G401 (cell line): Measurements from ENCODE around the gene SLC49A4. TPM values are rescaled to one million over a fixed set of nuclear protein-coding genes. Genes with fewer than 3 reads are reported as not detected.
"Not testable (repeated sequence)": the region's sequence is repeated elsewhere in the genome, so short reads cannot be mapped to it uniquely, and the experiment has no call there.

ENCODE experiments used
- DNase-seq: peaks from one replicate; pipeline ENCODE4 v3.0.0-alpha.2; 2015; ENCODE audit warnings: low spot score
- in situ Hi-C: cut with HindIII; loops from 2 replicates; pipeline ENCODE4 v1.10.0; 2016; ENCODE audit warnings: low sequenced_read_pairs, mixed read lengths
- total RNA-seq: library from RNA; depleted of rRNA; stranded (reverse); fragments of >200 nt; shearing (Covaris generic); gene quantifications from 2 replicates; pipeline ENCODE4 v1.2.3, GENCODE V29; 2014; rRNA removed

Gene SLC49A4, protein sequence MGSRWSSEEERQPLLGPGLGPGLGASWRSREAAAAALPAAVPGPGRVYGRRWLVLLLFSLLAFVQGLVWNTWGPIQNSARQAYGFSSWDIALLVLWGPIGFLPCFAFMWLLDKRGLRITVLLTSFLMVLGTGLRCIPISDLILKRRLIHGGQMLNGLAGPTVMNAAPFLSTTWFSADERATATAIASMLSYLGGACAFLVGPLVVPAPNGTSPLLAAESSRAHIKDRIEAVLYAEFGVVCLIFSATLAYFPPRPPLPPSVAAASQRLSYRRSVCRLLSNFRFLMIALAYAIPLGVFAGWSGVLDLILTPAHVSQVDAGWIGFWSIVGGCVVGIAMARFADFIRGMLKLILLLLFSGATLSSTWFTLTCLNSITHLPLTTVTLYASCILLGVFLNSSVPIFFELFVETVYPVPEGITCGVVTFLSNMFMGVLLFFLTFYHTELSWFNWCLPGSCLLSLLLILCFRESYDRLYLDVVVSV
- total RNA-seq = 17.9 and 18.2 TPM in 2 replicates

DNA sequence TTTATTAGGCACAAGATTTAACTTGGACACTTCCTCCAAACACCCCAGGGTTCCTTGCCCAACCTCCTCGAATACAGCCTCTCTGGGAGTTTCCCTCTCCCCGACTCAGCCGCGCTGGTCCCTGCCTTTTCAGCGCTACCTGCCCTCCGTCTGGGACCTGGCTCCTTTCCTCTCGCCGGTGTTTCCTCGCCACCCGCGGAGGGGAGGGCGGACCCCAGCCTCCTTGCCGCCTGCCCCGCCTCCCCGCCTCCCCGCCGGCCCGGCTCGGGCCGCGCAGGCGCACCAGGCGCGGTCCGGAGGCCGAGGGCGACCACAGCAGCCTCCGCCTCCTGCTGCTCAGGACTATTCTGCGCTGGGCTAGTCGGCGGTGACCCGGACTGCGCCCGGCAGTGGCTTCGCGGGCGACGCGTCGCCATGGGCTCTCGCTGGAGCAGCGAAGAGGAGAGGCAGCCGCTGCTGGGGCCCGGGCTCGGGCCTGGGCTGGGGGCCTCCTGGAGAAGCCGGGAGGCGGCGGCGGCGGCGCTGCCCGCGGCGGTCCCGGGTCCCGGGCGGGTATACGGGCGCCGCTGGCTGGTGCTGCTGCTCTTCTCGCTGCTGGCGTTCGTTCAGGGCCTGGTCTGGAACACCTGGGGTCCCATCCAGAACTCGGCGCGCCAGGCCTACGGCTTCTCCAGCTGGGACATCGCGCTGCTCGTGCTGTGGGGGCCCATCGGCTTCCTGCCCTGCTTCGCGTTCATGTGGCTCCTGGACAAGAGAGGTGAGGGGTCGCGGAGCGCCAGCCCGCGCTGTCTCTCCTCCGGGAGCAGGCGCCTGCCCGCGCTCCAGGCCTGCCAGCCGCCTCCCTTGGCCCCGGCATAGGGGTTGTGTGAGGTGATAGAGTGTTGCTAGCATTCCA, at the start of gene SLC49A4:
TSS of gene SLC49A4 (plus strand) at position 291 of the 895 bp plus-strand sequence. CDS start at position 415, 124 bp downstream.
- in situ Hi-C loops = no loop called here
- peak; percentile 69 for DNase-seq

GRCh38 chr3:122745369-122746021, 49.4 kb upstream of the SLC49A4 start:
- DNase-seq = no peak
- in situ Hi-C loops = no loop called here

- in situ Hi-C loops, DNase-seq: not testable (repeated sequence)
Observed at GRCh38 chr3:122747295-122747694, 47.6 kb upstream of the SLC49A4 start.

- in situ Hi-C loops = no loop called here
- no peak for DNase-seq
Observed at GRCh38 chr3:122748347-122748746, 46.5 kb upstream of the SLC49A4 start.

DNA sequence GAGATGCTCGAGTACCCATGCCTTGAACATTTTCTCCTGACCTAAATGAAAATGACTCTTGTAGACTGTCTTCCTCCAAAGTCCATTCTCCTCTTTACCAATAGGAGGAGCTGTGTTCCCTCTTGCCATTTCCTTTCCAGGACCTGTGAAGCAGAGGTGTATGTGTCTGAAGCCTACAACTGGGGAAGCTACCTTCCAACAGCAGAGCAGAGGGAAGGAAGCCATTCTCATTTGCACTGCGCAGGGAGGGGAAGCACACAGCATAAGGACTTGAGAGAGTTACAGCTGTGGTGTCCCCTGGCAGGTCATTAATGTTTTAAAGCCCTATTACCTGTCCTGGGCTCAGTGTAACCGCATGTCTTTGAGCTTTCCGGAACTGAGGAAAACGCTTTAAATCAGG, 39.9 kb upstream of the SLC49A4 start:
- DNase-seq = peak; percentile 46
- in situ Hi-C loops = no loop called here

DNA sequence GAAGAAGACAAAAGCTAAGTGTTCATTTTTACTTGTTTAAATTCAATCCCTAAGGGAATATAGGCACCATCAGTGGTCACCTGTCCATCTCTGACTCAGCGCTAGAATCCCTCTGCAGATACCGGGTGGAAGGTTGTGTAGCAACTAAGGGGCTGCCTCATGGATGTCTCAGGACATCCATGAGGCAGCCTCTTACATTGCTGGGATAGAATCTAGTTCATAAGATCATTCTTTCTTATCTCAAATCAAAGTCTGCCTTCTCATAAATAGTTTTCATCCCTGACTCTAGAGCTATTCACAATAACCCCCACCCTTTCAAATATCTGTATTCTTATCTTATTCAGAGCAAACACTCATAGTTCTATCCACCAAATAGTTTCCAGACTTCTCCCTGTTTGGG, 39.4 kb upstream of the SLC49A4 start:
- in situ Hi-C loops = no loop called here
- no peak for DNase-seq

GRCh38 chr3:122758877-122759560, 35.9 kb upstream of the SLC49A4 start:
- in situ Hi-C loops = no loop called here
- no peak for DNase-seq

DNA sequence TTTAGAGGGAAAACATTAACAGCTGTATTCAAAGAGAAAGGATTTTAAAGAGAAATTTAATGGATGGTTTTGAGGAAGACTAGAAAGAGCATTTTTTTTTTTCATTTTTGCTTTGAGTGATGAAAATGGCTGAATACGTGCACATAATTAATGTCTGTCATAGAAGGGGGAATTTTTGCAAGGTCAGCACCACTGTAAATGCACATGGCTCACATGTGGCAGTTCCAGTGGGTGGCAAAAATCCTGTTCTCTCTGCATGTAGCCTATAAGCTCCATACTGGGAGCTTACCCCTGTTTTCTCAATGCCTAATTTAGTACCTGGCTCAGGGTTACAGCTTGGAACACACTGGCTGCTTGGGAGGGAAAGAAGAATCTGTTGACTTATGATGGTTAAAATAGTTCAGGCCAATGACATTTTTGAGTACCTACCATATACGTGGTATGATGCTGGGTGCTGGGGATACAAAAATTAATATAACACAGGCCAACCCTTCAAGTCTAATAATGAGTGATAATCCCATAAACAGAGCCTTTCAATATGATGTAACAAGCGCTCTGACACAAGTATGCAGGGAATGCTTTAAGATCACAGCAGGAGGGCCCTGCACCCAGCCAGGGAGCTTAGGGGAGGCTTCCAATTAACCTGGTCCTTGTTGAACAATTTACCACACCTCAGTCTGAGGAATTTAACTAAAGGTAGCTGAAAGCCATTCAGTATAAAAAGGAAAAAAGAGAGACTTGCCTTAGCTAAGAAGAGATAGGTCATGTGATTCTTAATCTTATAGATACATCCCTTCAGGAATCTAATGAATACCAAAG, 34.2 kb upstream of the SLC49A4 start:
- no peak for DNase-seq
- in situ Hi-C loops = no loop called here

DNA sequence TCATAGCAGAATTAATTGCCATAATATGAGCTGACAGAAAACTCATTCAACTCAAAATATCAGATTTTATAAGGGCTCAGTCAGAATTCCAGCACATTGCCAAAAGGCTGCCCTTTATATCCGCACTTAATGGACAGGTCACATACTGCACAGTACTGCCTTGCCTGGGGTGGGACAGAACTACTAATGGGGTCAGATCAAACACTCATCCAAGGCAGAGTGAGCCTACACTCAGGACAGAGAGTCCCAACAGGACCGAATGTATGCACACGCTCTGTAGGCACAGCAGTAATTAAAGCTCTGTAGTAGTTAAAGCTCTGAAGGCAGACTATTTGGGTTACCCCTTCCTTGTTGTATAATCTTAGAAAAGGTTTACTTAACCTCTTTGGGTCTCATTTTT, 28.4 kb upstream of the SLC49A4 start:
- in situ Hi-C loops = no loop called here

GRCh38 chr3:122767540-122768372, 27.1 kb upstream of the SLC49A4 start:
- no peak for DNase-seq
- in situ Hi-C loops = no loop called here

More for the DNA sequence above, 28.4 kb upstream of the SLC49A4 start:
- DNase-seq = no peak

GRCh38 chr3:122770521-122771202, 24.2 kb upstream of the SLC49A4 start:
- in situ Hi-C loops = no loop called here
- no peak for DNase-seq

DNA sequence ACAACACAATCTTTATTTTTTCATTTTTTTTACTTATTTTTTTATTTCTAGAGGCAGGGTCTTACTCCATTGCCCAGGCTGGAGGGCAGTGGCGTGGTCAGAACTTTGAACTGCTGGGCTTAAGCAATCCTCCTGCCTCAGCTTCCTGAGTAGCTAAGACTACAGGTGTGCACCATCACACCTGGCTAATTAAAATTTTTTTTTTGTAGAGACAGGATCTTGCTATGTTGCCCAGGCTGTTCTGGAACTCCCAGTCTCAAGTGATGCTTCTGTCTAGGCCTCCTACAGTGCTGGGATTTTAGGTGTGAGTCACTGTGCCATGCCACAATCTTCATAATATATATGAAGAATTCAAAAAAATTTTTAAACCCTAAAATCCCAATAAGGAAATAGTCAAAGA, 22.0 kb upstream of the SLC49A4 start:
- in situ Hi-C loops = no loop called here
- no peak for DNase-seq

DNA sequence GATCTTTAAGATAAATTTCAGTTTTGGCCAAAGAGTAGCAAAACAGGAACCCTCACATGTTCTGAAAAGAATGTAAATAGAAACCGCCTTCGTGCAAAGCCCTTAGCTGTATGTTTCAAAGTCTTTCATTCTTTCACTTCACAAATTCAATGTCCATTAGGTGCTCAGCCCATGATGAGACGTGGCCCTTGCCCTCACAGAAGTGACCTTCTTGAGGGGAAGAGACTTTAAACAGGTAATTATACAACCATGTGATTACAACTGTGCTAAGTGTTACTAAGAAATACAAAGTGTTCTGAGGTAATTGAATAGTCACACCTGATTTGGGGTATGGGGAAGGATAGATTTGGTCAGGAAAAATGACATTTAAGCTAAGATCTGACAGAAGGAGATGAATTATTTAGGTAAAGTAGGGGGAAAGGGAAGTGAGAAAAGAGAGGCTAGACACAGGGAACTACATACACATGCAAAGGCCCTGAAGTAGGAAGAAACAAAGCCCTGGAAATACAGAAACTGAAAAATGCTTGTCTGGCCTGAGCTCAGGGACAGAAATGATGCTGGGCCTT, 20.8 kb upstream of the SLC49A4 start:
- DNase-seq = no peak
- in situ Hi-C loops = no loop called here

DNA sequence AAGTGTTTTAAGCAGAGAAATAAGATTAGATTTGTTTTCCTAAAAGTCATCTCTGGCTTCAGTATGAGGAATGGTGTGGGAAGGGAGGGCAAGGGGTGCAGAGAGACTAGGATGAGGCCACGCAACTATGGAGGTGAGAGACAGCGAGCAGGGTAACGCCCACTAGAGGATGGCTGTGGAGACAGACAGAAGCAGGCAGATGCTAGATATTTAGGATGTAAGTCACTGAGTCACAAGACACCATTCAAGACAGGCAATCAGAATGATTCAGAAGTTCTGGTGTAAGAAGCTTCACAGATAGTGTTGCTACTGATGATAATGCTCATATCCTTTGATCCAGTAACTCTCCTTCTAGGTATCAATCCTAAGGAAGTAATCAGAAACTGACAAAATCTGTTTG, 20.3 kb upstream of the SLC49A4 start:
- DNase-seq = no peak
- in situ Hi-C loops = no loop called here

DNA sequence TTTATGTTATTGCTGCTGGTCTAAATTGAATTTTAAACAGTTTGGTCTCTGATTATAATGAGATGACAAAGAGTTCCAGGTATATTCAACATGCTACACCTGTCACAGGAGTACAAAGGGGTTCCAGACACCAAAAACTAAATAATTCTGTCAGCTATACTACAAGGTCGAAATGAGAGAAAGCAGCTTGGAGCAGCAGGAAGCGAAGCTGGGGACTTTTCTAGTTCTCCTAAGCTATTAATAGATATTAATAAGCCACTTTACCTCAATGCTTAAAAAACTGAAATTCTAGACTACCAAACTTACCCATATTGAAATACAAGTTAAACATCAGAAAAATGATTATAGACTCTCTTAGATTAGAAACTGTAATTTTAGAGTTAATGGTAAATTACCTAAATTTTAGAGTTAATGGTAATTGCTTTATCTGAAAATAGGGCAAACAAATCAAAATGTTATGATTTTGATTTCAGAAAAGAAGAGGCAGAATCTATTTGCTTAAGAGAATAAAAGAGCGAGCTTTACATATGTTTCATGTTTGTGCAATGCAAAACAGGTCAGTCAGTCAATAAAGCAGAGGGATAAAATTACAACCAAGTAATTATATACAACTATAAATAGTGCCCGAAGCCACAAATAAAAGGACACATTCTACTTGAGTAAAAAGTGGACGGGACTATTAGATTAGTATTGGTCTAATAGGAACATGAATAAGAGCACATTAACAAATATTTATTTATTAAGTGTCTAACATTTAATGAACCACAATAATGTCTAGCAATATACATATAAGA, 18.0 kb upstream of the SLC49A4 start:
- in situ Hi-C loops = no loop called here
- DNase-seq = no peak

DNA sequence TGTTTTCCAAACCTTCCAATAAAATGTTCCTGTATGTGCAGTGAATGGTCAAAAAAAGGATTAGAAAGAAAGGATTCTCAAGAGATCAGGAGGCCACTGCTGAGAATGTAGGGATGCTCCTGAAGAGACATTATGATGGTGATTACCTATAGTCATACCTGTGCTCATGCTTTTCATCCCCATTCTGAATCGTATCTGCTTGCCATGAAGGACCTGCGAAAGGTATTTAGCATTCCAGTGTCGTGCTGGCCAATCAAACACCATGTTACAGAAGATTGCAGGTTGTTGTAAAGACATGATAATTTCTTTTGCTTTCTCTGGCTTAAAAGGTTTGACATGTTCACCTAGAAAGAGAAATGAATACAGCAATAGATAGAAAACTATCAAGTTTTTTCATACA, 17.3 kb upstream of the SLC49A4 start:
- in situ Hi-C loops = no loop called here
- no peak for DNase-seq
